Measurements from ENCODE around the gene UBAC1.
"Not testable (repeated sequence)": the region's sequence is repeated elsewhere in the genome, so short reads cannot be mapped to it uniquely, and the experiment has no call there.

Gene UBAC1

GRCh38 chr9:135945969-135946368 is 15.2 kb downstream of the UBAC1 start:
- no peak overlapping the region for H3K4me2 ChIP-seq
- H3K36me3 ChIP-seq (ENCODE audit: insufficient read depth), result no peaks in the 10 kb centered on the region
- no peak overlapping the region for H3K27ac ChIP-seq
- no peaks in the 10 kb centered on the region for H3K79me2 ChIP-seq (ENCODE audit: insufficient read depth, low read depth)
- TF ChIP-seq CTCF (conservative IDR thresholded peaks at IDR 0.05; ENCODE audit: low read depth, low read length), result no peak
- H3K9ac ChIP-seq, result no peak overlapping the region
- no peaks in the 10 kb centered on the region for H3K27me3 ChIP-seq (ENCODE audit: insufficient read depth, low read depth)
- H3K4me3 ChIP-seq (IDR thresholded peaks at IDR 0.05; ENCODE audit: insufficient read depth, low read depth, low read length), result no peak overlapping the region
- no peaks in the 10 kb centered on the region for H4K20me1 ChIP-seq (ENCODE audit: insufficient read depth)
- H2AFZ ChIP-seq (ENCODE audit: low read depth), result no peak overlapping the region
- no peaks in the 10 kb centered on the region for H3K4me1 ChIP-seq (ENCODE audit: low read depth, poor library complexity, severe bottlenecking)

DNA sequence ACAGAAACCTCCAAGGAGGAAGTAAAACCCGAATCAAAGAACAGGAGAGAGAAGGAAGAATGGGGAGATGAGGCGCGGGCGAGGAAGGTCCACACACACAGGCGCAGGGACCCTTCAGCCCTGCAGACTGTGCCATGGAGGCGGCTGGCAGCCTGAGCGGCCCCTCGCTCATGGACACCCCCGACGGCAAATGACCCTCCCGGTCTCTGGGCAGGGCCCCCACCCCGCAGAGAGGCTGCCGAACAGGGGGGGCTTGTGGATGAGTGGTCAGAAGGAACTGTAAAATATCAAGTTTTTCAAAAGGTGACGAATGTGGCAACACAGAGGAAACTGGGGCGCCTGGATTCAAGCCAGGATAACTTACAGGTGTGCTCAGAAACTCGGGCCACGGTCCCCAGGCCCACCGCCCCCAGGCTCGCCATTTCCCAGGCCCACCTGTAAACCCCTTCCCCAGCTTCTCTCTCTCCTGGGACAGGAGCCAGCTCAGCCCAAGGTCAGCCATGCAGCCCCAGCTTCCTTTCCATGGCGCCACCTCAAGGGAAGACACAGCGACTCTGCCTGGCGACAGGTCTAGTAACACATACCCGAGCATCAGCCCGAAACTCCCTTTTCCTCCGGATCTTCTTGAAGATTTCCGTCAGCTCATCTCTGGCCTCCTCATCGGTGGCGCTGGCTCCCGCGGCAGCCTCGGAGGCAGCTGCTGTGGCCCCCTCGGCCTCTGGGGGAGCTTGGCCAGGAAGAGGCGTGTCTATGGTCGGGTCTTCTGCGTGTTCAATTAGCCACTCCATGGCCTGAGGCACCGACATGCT is 16.5 kb downstream of the UBAC1 start:
- no peak for TF ChIP-seq CTCF (conservative IDR thresholded peaks at IDR 0.05; ENCODE audit: low read depth, low read length)
- Histone ChIP-seq H4K20me1 (ENCODE audit: insufficient read depth) (no peaks in the 10 kb centered on the region), H3K4me2 (no peak overlapping the region), H2AFZ (ENCODE audit: low read depth) (no peak overlapping the region), H3K4me3 (IDR thresholded peaks at IDR 0.05; ENCODE audit: insufficient read depth, low read depth, low read length) (no peak overlapping the region), H3K36me3 (ENCODE audit: insufficient read depth) (no peaks in the 10 kb centered on the region), H3K9ac (no peak overlapping the region), H3K4me1 (ENCODE audit: low read depth, poor library complexity, severe bottlenecking) (no peaks in the 10 kb centered on the region), H3K79me2 (ENCODE audit: insufficient read depth, low read depth) (no peaks in the 10 kb centered on the region), H3K27me3 (ENCODE audit: insufficient read depth, low read depth) (no peaks in the 10 kb centered on the region), H3K27ac (no peak overlapping the region)

- not testable (repeated sequence) for H2AFZ ChIP-seq (ENCODE audit: low read depth); H3K36me3 ChIP-seq (ENCODE audit: insufficient read depth); H3K4me3 ChIP-seq (IDR thresholded peaks at IDR 0.05; ENCODE audit: insufficient read depth, low read depth, low read length); H3K27me3 ChIP-seq (ENCODE audit: insufficient read depth, low read depth); H3K27ac ChIP-seq; H3K4me2 ChIP-seq; H3K4me1 ChIP-seq (ENCODE audit: low read depth, poor library complexity, severe bottlenecking); H3K9ac ChIP-seq; H3K79me2 ChIP-seq (ENCODE audit: insufficient read depth, low read depth); H4K20me1 ChIP-seq (ENCODE audit: insufficient read depth)
Observed at GRCh38 chr9:135943604-135944003, 17.6 kb downstream of the UBAC1 start.

DNA sequence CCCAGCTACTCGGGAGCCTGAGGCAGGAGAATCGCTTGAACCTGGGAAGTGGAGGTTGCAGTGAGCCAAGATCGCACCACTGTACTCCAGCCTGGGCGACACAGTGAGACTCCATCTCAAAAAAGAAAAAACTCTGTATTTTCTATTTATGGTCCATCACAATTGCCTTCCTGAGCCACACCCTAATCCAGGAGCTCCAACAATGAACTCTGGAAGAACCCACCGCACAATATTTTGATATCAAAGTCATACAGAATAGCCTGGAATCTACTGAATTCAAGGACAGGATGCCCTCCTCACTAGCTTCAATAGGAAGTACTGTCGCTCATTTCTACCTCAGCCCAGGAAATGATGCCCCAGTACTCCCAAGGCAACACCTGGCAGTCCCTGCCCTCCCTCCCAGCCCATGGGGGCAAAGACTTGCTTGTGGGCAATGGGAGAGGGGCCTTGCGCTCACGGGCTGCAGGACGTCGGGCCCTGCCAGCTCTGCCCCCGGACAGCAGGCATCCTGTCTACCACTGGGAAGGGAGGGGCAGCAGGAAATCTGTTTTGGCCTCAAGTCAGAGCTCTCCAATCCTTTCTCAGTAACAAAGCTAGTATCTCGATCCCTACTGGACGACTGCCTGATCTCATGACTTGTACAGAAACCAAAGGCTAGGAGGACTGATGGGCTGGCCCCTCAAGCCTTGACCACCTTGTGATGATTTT is 19.7 kb downstream of the UBAC1 start:
- no peak for TF ChIP-seq CTCF (conservative IDR thresholded peaks at IDR 0.05; ENCODE audit: low read depth, low read length)
- H3K36me3 ChIP-seq (ENCODE audit: insufficient read depth), result no peaks in the 10 kb centered on the region
- H3K4me3 ChIP-seq (IDR thresholded peaks at IDR 0.05; ENCODE audit: insufficient read depth, low read depth, low read length), result no peak overlapping the region
- H3K4me1 ChIP-seq (ENCODE audit: low read depth, poor library complexity, severe bottlenecking), result no peaks in the 10 kb centered on the region
- no peak overlapping the region for H3K9ac ChIP-seq
- H4K20me1 ChIP-seq (ENCODE audit: insufficient read depth), result no peaks in the 10 kb centered on the region
- no peaks in the 10 kb centered on the region for H3K79me2 ChIP-seq (ENCODE audit: insufficient read depth, low read depth)
- no peak overlapping the region for H3K27ac ChIP-seq
- H3K4me2 ChIP-seq, result no peak overlapping the region
- H3K27me3 ChIP-seq (ENCODE audit: insufficient read depth, low read depth), result no peaks in the 10 kb centered on the region
- H2AFZ ChIP-seq (ENCODE audit: low read depth), result no peak overlapping the region

Data from KMS-11 (cell line).